ENCODE data around the gene TSPAN15.

- TF ChIP-seq CTCF (IDR thresholded peaks at IDR 0.05) (no peak), POLR2A (IDR thresholded peaks at IDR 0.05) (no peak)
Measured at GRCh38 chr10:69537449-69537848, 86.2 kb downstream of the TSPAN15 start.

Measured in testis (tissue), 2 donors.